Kidney (tissue), 14 donors: ENCODE data around the gene MEOX1. TPM values are rescaled to one million over a fixed set of nuclear protein-coding genes. Genes with fewer than 3 reads are reported as not detected.

ENCODE experiments used
- DNase-seq, 5 donors: peaks; one replicate each; pipeline ENCODE4 v3.0.0-alpha.2; 2013 to 2020
- FAIRE-seq: peaks from 2 replicates; lab custom pipeline; 2012; peaks lifted over from hg19 to GRCh38; lab: Jason Lieb, UNC
- H3K27ac ChIP-seq, 2 donors: one replicate each; pipeline ENCODE4 v1.7.0; 2013; ENCODE audit warnings: low read depth in 2 of 2, low read length in 2 of 2, inconsistent platforms in 1 of 2
- H3K27me3 ChIP-seq: one replicate; pipeline ENCODE4 v1.7.1; 2013; ENCODE audit warnings: low read length, inconsistent platforms; ENCODE audit not compliant: control insufficient read depth, insufficient read depth
- H3K36me3 ChIP-seq, 3 donors: one replicate each; pipeline versions ENCODE4 v1.7.0 to v1.7.1; 2013; ENCODE audit warnings: low read length in 3 of 3, control low read depth in 1 of 3, inconsistent platforms in 1 of 3; ENCODE audit not compliant: insufficient read depth in 3 of 3, control insufficient read depth in 2 of 3
- H3K4me1 ChIP-seq, 3 donors: one replicate each; pipeline versions ENCODE4 v1.7.0 to v1.7.1; 2013; ENCODE audit warnings: low read length in 3 of 3, inconsistent platforms in 1 of 3, low read depth in 1 of 3; ENCODE audit not compliant: control insufficient read depth in 2 of 3, insufficient read depth in 2 of 3
- H3K4me3 ChIP-seq, 3 donors: one replicate each; pipeline versions ENCODE4 v1.7.0 to v1.8.1; 2013; ENCODE audit warnings: low read length in 3 of 3, control low read depth in 1 of 3, inconsistent platforms in 1 of 3
- H3K9ac ChIP-seq, 3 donors: one replicate each; pipeline versions ENCODE4 v1.7.0 to v1.7.1; 2013; ENCODE audit warnings: low read length in 3 of 3, control low read depth in 1 of 3, inconsistent platforms in 1 of 3
- H3K9me3 ChIP-seq, 3 donors: one replicate each; pipeline versions ENCODE4 v1.7.0 to v1.7.1; 2013; ENCODE audit warnings: low read length in 3 of 3, control low read depth in 1 of 3, inconsistent platforms in 1 of 3; ENCODE audit not compliant: control insufficient read depth in 2 of 3, insufficient read depth in 1 of 3
- CTCF ChIP-seq: IDR thresholded peaks from 3 replicates; pipeline ENCODE4 v1.5.1; 2012; ENCODE audit warnings: mild to moderate bottlenecking, moderate library complexity, borderline replicate concordance; ENCODE audit not compliant: insufficient read depth; ENCODE audit errors: extremely low read depth
- intact Hi-C: fragments of 100-400 bp; cut with DNase I; formaldehyde crosslinking; loops from one replicate; pipeline ENCODE4 v1.11.1; 2022
- polyA plus RNA-seq: library from polyadenylated mRNA; stranded (reverse); fragments of 350-450 nt; fragmentation: Illumina TruSeq; extraction: RNeasy Lipid Tissue Mini Kit (QIAGEN cat#74804); gene quantifications from one replicate; pipeline ENCODE4 v1.2.3, GENCODE V29; 2014; ENCODE audit warnings: low read depth, low replicate concordance; ENCODE audit not compliant: insufficient read depth
- total RNA-seq: library from RNA; stranded (reverse); fragmentation: NEBNext Ultra II Directional; extraction: Animal tissue kit (Norgen Biotek cat#: 25700); gene quantifications from one replicate; pipeline ENCODE4 v1.2.1, GENCODE V29; 2021
- donor health status: control.
- donor health status: control.
- donor health status: control.
- donor health status: control.
- donor health status: control.
- donor health status: DM: yes; HTN: yes; CAD: no.
- donor health status: Normal renal cell carcinoma (clear cell type).

The MEOX1 gene
- total and polyA plus RNA-seq, 2 donors from 2014 or later, result 1.4 TPM; not detected in 1

GRCh38 chr17:43612515-43612914 lies 49.2 kb downstream of the MEOX1 start:
- H3K27me3 ChIP-seq, result no peaks in the 10 kb centered on the region
- no peak for FAIRE-seq
- H3K36me3 ChIP-seq, result no peaks in the 10 kb centered on the region
- H3K9ac ChIP-seq, result no peak overlapping the region
- no peak for TF ChIP-seq CTCF
- H3K4me3 ChIP-seq, result no peak overlapping the region
- intact Hi-C loops, result no loop called here
- H3K27ac ChIP-seq, result no peak overlapping the region
- H3K4me1 ChIP-seq, result no peaks in the 10 kb centered on the region
- no peak for DNase-seq
- H3K9me3 ChIP-seq, result no peaks in the 10 kb centered on the region

- no peak for DNase-seq
- FAIRE-seq, result no peak
- Histone ChIP-seq H3K27ac (no peak overlapping the region), H3K4me3 (no peak overlapping the region), H3K36me3 (no peaks in the 10 kb centered on the region), H3K9me3 (no peaks in the 10 kb centered on the region), H3K27me3 (no peaks in the 10 kb centered on the region), H3K4me1 (no peaks in the 10 kb centered on the region), H3K9ac (no peak overlapping the region)
- intact Hi-C loops, result no loop called here
- TF ChIP-seq CTCF, result no peak
Observed at GRCh38 chr17:43611230-43611969, 50.3 kb downstream of the MEOX1 start.

GRCh38 chr17:43609613-43610385 lies 51.9 kb downstream of the MEOX1 start:
- H3K9ac ChIP-seq, result no peak overlapping the region
- H3K36me3 ChIP-seq, result no peaks in the 10 kb centered on the region
- no peak overlapping the region for H3K4me3 ChIP-seq
- no peaks in the 10 kb centered on the region for H3K4me1 ChIP-seq
- DNase-seq (no peak), FAIRE-seq (no peak)
- no peak overlapping the region for H3K27ac ChIP-seq
- no peaks in the 10 kb centered on the region for H3K27me3 ChIP-seq
- H3K9me3 ChIP-seq, result no peaks in the 10 kb centered on the region
- no peak for TF ChIP-seq CTCF
- intact Hi-C loops, result no loop called here
